CD4-positive, alpha-beta T cell treated with Interleukin-4 for 4 hours (primary cell): ENCODE data around the gene SCARB2.

ENCODE experiments used
- DNase-seq: peaks from one replicate; pipeline ENCODE4 v3.0.0-alpha.2; 2020

The SCARB2 gene

DNA sequence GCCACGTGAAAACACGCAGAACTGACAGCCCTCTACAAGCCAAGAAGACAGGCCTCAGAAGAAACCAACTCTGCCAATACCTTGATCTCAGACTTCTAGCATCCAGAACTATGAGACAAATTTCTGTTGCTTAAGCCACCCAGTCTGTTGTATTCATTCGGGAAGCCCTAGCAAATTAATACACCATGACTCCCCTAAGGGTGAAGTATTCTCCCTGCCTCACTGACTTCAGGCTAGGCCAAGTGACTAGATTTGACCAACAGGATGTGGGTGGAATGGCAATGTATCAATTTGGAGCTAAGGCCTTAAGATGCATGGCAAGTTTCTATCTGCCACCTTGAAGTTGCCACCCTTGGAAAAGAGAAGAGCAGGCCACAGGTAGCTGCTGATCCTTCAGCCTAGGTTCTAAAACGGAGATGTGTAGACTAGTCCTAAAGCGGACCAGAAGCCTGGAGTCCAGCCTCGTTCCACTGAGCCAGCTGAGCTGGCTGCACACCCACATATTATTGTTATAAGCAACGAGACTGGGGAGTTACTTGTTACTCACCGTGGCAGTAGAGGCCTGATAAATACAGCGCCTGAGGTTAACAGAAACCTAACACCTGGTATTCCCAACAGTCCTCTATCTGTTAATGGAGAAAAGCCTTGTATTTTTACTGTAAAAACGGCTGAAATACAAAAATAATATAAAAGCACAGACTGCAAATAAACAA is 16.4 kb downstream of the SCARB2 start:
- no peak for DNase-seq

DNA sequence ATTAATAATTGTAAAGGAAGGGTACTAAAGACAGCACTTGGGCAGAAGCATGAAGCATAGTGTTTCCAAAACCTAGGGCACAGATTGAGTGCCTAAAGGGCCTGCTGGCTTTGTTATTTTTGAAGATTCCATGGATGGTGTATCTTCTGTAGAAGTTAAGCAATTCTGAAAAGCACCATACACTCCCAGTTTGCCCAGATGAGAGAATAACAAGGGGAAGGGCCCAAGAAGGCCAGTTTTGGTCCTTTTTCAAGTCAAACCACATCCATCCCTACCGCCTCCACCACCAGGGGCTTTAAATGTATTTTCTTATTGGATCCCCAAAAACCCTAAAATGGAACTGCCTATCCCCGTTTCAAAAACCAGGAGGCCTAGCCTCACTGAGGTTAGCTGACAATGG is 17.2 kb downstream of the SCARB2 start:
- no peak for DNase-seq

GRCh38 chr4:76195326-76195725 is 18.3 kb downstream of the SCARB2 start:
- no peak for DNase-seq

DNA sequence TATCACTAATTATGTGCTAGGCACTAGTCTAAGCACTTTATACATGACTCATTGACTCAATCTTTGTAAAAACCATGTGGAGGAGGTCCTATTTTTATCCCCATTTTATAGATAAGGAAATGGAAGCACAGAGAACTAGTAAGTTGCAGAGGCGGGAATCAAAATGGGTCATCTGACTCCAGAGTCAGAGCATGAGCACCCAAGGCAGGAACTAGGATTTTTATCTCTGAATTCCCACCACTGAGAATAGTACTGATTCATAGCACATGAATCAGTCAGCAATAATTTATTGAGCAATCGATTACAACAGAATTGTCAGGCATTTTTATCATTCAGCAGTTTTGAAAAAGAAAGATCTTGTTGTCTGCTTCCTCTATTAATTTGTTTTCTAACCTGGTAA is 19.3 kb downstream of the SCARB2 start:
- DNase-seq = no peak

DNA sequence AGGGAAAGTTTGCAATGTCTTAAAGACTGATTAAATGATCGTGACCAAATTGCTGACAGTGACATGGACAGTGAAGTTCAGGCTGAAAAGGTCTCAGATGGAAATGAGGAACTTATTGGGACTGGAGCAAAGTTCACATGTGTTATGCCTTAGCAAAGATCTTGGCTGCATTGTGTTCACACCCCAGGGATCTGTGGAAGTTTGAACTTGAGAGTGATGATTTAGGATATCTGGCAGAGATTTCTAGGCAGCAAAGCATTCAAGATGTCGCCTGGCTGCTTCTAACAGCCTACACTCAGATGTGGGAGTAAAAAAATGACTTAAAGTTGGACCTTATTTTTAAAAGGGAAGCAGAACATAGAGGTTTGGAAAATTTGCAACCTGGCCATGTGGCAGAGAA is 21.4 kb downstream of the SCARB2 start:
- no peak for DNase-seq

DNA sequence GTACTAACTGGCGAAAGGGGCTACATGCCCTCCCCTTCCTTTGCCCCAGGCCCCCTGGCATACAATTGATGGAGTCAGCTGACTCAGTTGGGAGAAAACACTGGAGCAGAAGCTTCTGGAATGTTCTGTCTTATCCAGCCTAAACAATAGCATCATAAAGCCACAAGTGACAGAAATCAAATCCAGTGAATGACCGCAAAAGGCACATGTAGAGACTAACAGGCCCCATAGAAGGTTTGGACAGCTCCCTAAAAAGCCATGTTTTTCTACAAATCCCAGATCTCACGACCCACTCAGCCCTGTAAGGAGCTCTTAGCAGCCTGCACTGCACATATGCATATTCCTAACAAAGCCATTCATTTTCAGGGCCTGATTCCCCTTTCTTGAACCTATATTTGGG is 25.1 kb downstream of the SCARB2 start:
- no peak for DNase-seq

- no peak for DNase-seq
Observed at GRCh38 chr4:76188149-76188548, 25.5 kb downstream of the SCARB2 start.

DNA sequence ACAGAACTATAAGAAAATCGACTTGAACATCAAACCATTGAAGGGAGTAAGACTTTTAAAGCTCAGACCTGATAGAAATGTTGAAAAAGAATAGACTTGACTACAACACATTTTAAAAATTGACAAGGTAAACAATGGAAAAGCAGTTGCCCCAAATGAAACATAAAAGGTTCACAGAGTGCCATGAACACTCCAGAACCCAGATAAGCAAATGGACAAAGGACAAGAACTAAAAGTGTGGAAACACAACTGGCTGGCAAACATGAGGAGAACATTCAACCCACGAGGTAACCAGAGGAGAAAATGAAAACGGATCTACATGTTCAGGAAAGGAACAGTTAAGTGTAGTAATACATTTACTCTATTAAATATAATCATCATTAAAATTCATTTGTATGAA is 26.5 kb downstream of the SCARB2 start:
- DNase-seq = no peak

DNA sequence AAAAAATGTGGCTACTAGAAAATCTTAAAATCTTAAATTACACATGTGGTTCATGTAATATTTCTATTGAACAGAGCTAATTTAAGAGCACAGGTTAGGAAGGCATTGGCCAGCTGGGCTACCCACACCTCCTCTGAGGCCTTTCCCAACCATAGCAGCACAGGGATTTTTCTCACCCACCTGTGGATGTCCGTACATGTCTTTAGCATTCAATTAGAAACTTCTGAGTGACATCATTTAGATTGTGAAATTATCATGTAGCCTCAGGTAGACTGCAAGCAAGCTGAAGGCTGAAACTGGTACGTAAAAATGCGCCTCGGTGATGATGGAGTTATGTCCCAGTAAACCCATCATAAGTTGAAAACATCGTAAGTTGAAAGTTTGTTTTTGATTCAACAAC is 31.2 kb downstream of the SCARB2 start:
- DNase-seq = no peak

DNA sequence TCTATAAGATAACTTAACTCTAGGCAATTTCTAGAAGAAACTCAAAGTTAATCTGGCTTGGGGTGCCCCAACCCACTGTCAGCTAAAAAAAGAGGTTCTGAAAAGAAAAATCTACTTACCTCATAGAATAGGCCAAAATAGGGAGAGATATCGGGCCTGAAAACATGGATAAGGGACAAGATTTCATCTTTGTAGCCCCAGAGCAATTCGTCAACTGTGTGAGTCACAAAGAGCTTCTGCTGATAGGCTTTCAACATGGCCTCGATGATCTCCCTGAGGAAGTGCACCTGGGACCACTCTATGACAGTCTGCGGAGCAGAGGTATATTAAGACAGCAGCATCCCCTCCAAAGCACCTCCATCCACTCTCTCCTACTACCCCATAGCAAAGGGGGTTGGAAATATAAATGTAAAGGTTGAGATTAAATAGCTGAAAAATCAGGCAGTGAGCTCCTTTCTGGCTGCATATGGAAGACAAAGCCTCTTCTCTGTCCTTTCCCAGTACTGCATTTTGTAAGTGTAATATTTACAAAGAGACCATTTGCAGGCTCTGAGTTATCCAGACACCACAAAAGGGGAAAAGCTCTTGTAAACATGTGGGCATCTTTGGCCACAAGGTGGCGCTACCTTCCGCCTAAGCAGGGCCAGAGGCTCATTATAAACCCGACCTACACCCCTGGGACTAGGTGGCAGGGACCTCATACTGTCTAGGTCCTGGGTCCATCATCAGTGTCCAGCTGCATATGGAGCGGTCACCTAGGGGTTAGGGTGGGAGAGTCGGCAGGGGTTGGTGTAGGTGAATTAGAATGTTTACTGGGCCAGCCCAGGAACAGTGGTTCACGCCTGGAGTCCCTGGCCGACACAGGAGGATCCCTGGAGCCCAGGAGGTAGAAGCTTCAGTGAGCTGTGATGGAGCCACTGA is 34.0 kb downstream of the SCARB2 start:
- peak; percentile 74 for DNase-seq

- DNase-seq = no peak
Observed at GRCh38 chr4:76178296-76178695, 35.3 kb downstream of the SCARB2 start.

DNA sequence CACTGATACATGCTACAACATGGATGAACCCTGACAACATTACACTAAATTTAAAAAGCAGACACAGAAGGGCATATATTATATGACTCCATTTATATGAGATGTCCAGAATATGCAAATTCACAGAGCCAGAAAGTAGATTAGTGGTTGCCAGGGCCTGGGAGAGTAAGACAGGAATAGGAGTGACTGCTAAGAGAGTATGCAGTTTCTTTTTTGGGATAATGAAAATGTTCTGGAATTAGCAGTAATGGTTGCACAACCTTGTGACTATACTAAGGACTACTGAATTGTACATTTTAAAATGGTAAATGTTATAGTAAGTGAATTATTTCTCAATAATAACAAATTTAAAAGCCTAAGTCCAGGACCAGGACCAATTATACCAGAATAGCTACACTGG is 35.9 kb downstream of the SCARB2 start:
- no peak for DNase-seq

GRCh38 chr4:76175336-76175735 is 38.3 kb downstream of the SCARB2 start:
- DNase-seq = no peak

GRCh38 chr4:76174216-76174615 is 39.4 kb downstream of the SCARB2 start:
- DNase-seq = no peak

- DNase-seq = no peak
Observed at GRCh38 chr4:76168688-76169087, 44.9 kb downstream of the SCARB2 start.

DNA sequence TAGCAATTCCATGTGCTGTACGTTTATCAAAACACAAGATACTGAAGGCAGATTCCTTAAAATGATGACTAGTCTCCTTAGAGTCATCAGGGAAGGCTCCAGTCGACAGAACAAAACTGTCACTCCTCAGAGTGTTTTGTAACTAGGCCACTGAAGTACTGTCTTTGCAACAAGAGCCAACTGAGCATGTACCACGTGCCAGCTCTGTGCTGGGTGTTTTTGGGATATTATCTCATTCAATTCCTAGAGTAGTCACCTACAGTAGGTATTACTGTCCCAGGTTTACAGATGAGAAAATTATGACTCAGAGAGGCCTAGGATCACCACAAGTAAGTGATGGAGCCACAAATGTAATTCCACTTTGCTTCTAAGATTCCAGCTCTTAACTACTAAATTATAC is 47.1 kb downstream of the SCARB2 start:
- no peak for DNase-seq

- DNase-seq = no peak
Observed at GRCh38 chr4:76160355-76160754, 53.3 kb downstream of the SCARB2 start.

GRCh38 chr4:76156635-76157034 is 57.0 kb downstream of the SCARB2 start:
- DNase-seq = no peak

- no peak for DNase-seq
Observed at GRCh38 chr4:76155979-76156378, 57.6 kb downstream of the SCARB2 start.

- DNase-seq = no peak
Observed at GRCh38 chr4:76153356-76153755, 60.3 kb downstream of the SCARB2 start.

DNA sequence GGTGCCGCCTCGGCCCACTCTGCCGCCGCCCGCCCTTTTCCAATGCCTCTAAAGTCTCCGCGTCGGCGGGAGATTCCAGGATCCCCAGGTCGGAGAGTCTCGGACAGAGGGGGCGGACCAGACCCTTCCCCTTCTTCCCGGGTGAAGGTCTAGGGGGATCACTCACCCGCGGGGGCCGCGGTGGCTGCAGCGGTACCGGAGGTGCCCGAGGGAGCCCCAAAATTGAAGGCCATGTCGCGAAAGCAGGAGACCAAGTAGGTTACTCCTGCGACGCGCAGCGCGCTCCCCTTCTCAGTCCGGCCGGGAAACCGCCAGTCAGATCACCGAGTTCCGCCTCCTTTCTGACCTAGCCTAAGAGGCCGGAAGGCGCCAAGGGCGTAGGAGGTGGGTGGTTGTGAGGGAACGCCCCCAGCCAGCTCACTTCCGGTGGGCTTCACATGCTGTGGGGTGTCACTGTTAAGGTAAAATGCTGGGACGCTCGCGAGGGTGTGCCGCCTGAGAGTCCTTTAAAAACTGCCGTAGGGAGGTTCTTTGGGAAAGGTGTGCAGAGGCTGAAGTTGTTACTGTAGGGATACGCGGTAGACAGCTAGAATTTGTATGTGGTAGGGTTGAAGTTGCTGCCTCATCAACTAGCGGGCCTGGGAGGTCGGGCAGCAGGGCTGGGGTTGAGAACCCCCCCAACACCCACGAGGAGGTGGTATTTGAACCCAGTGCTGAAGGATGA is 65.3 kb downstream of the SCARB2 start, which contains the start of gene NUP54:
NUP54 (minus strand) TSS at position 256 of the 724 bp plus-strand sequence; CDS start at position 233, 23 bp downstream.
- DNase-seq = peak; percentile 96

DNA sequence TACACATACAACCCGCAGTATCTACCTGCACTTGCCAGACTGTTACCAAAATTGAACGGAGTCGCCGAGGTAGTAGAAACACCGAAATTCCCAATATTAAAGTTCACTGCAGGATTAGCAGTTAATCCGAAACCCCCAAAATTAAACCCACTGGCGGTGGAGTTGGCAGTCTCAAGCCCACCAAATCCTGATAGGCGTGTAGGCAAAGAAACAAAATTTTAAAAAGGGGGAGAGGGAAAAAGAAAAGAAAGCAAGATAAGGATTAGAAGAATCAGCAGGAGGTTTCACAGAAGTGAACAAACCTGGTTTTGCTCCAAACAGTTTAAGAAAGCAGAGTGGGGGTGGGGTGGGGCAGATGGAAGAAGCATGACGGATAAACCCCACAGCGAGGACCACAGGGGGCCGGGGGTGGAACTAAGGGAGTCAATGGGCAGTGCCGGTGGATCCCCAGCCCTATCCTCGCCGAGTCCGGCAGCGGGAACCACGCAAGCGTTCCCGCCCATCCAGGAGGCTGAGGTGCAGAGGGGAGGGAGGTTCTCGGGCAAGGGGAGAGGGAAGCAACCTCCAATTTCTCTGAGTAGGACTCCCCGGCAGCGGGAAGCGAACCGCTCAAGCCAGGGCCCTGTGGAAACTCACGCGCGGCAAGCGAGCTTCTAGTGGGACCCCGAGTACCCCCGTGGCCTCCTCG is 66.0 kb downstream of the SCARB2 start:
- peak; percentile 17 for DNase-seq

- DNase-seq = no peak
Observed at GRCh38 chr4:76144546-76144945, 69.1 kb downstream of the SCARB2 start.
